ENCODE measurements around the gene CDK11A.
"Not testable (repeated sequence)": the region's sequence is repeated elsewhere in the genome, so short reads cannot be mapped to it uniquely, and the experiment has no call there.

- TF ChIP-seq CTCF (IDR thresholded peaks at IDR 0.05; ENCODE audit: control extremely low read depth in 1 of 3, insufficient read depth in 1 of 3, low read depth in 1 of 3, low read length in 3 of 3); BRCA1 (IDR thresholded peaks at IDR 0.05; ENCODE audit: low read depth, low read length); POLR2AphosphoS5 (IDR thresholded peaks at IDR 0.05; ENCODE audit: low read depth, low read length): not testable (repeated sequence)
These were observed 23.6 kb downstream of the CDK11A start for GRCh38 chr1:1700557-1700956.
